ENCODE results near the gene SAMD4A. TPM values are rescaled to one million over a fixed set of nuclear protein-coding genes. Genes with fewer than 3 reads are reported as not detected.
"Not testable (repeated sequence)": the region's sequence is repeated elsewhere in the genome, so short reads cannot be mapped to it uniquely, and the experiment has no call there.

Gene SAMD4A
- total RNA-seq, 1 experiment from 2014 or later, result 2.9 TPM

DNA sequence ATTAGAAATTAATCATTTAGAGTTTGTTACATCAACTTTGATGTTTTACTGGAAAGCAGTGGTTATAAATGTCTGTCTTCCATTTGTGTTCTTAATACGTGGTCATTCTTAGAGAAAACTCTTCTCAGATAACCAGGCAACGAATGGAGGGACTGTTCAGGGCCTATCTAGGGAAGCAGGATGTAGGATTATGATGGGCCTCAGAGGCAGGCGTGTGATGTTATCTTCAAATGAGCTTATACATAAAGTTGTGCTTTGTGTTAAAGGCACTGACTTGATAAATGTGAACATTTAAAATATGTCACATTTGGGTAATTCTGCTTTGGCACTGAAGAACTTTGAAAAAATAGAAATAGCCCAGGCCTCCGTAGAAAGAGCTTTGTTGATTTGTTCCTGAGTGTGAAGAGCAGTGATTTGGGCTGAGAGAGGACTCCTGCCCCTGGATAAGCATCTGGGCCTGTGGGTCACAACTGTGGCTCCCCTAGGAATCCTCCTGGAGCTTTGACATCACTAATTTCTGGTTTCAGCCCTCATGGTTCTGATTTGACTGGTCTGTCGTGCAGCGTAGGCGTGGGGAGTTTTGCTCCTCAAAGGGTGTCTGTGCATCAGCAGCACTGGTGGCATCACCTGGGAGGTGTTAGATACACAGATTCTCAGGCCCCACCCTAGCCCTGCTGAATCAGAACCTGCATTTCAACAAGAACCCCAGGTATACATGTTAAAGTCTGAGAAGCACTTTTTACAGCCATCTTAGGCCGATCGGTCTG lies 55.4 kb downstream of the SAMD4A start:
- in situ Hi-C loops (cut with HindIII; ENCODE audit: low pct_unique_long_range_greater_than_20kb, low sequenced_read_pairs), result no loop called here
- DNase-seq (ENCODE audit: low read depth), result no peak

DNA sequence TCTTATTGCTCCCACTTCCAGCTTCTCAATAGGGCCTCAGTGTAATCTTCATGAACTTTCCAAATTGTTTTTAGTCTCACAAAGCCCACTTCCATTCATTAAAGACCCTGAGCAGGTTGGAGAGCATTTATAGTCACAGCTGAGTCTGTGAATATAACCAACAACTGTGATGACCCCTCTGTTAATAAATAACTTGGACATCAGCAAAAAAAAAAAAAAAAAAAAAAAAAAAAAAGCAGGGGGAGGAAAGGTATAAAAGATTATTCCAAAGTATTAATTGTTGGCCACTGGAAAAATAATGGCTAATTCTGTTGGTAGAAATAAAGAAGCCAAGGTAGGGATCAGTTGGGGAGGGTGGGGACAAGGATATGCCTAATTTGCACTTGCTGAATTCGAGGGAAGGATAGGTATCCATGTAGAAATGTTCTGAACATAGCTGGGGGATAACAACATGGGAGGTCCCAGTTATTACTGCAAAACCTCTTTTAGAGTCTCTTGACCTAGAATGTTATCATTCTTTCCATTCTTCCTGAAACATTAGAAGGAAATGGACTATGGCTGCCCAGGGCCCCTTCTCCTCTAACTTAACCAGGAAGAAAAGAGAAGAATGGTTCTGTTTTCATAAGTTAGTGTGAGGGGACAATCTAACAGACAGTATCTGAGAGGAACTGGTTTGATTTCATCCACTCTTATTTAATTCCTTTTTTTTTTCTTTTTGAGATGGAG lies 56.5 kb downstream of the SAMD4A start:
- in situ Hi-C loops (cut with HindIII; ENCODE audit: low pct_unique_long_range_greater_than_20kb, low sequenced_read_pairs), result no loop called here
- DNase-seq (ENCODE audit: low read depth), result no peak

DNA sequence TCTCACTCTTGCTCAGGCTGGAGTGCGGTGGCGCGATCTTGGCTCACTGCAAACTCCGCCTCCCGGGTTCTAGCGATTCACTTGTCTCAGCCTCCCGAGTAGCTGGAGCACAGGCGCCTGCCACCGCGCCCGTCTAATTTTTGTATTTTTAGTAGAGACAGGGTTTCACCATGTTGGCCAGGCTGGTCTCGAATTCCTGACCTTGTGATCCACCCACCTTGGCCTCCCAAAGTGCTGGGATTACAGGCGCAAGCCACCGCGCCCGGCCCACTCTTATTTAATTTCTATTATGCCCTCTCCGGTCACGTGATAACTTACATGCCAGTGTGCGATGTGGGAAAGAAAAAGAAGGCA lies 57.1 kb downstream of the SAMD4A start:
- in situ Hi-C loops (cut with HindIII; ENCODE audit: low pct_unique_long_range_greater_than_20kb, low sequenced_read_pairs), result not testable (repeated sequence)

DNA sequence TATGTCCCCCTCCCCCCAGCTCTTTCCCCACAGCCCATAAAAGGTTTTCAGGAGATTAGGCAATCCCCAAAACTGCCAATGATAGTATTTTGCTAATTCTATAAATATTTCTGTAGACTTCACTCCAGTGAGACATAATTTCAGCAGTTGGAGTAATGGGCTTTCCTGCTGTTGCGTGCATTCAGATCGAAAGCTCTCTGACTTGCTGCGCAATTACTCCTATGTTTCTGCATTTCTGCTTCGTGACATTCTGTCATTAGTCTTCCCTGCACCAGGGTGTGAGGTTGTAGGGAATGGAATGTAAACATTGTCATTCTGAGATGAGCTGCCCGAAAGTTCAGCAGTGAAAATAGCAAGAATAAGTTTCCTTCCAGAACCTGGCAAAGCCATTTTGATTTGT lies 58.2 kb downstream of the SAMD4A start:
- in situ Hi-C loops (cut with HindIII; ENCODE audit: low pct_unique_long_range_greater_than_20kb, low sequenced_read_pairs), result no loop called here
- DNase-seq (ENCODE audit: low read depth), result no peak

More for the DNA sequence above, 57.1 kb downstream of the SAMD4A start:
- DNase-seq (ENCODE audit: low read depth), result not testable (repeated sequence)

DNA sequence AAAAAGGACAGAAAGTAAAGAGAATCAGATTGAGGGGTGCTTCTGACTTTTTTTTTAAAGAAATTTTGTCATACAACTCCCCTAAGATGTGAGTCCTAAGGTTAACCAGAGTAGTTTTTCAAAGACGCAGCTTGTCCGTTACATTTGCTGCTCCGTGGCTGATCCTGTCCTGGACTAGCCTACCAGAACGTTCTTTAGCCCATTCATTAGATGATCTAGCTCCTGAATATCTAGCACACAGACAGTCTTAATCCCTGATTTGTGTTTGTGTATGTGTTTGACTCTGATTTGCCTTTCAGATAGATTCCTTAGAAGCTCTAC lies 60.3 kb downstream of the SAMD4A start:
- no peak for DNase-seq (ENCODE audit: low read depth)
- in situ Hi-C loops (cut with HindIII; ENCODE audit: low pct_unique_long_range_greater_than_20kb, low sequenced_read_pairs), result no loop called here

DNA sequence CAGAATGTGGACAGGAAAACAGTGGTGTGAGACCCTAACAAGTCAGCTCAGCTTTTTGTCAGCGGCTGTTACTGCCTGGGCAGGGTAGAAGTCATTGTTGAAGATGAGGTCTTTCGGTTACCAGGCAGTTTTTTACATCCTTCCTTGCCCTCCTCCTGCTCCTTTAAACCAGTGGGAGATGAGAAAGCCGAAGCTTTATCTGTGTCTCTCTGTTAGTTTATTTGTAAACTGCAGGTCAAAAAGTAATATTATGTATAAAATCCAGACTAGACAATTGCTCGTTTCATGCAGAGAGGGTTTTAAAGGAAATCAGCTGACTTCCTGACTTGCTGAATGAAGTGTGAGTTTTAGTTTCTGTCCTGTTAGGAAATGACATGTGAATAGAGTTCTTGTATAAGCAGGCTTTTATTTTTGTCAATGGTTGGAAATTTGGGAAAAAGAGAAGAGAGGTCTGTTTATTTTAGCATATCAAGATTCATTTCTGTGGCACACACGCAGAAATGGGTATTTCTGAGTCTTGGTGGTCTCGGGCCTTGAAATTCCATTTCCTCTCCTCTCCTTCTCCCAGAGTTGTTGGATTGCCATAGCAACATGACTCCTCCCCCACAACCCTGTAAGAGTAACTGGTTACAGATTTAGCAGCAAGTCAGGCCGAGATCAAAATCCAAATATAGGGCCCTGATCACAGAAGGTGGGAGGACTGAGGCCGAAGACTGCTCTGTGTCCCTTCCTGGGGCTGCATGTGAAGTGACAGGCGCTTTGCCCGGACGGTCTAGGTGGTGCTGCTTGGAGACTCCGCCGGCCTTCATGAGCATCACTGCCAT lies 60.8 kb downstream of the SAMD4A start:
- in situ Hi-C loops (cut with HindIII; ENCODE audit: low pct_unique_long_range_greater_than_20kb, low sequenced_read_pairs), result no loop called here
- no peak for DNase-seq (ENCODE audit: low read depth)

DNA sequence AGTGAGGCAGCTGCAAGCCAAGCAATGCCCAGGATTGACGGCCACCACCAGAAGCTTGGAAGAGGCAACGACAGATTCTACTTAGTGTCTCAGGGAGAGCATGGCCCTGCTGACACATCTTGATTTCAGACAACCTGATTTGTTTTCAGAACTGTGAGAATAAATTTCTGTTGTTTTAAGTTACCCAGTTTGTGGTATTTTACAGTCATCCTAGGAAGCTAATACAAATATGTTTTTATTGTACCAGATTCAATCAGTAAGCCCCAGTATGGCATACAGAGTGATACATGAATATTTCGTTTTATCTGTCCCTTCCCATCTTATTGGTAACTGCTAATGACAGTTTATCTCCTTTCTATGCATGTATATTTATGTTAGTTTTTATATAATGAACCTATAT lies 62.3 kb downstream of the SAMD4A start:
- no peak for DNase-seq (ENCODE audit: low read depth)
- in situ Hi-C loops (cut with HindIII; ENCODE audit: low pct_unique_long_range_greater_than_20kb, low sequenced_read_pairs), result no loop called here

DNA sequence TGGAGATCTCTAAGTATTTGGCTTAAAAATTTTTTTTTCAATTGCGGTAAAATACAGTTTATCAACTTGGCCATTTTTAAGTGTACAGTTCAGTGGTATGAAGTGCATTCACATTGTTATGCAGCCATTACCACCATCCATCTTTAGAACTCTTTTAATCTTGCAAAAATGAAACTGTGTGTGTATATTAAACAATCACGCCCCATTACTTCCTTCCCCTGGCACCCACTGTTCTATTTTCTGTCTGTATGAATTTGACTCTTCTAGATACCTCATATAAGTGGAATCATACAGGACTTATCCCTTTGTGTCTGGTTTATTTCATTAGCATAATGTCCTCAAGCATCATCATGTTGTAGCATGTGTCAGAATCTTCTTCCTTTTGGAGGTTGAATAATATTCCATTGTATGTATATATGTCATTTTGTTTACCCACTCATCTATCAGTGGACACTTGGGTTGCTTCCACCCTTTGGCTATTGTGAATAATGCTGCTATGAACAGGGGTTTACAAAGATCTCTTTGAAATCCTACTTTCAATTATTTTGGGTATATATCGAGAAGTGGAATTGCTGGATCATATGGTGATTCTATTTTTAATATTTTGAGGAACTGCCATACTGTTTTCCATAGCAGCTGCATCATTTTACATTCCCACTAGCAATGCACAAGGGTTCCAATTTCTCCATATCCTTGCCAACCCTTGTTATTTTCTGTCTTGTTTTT lies 62.9 kb downstream of the SAMD4A start:
- DNase-seq (ENCODE audit: low read depth), result no peak
- in situ Hi-C loops (cut with HindIII; ENCODE audit: low pct_unique_long_range_greater_than_20kb, low sequenced_read_pairs), result no loop called here

DNA sequence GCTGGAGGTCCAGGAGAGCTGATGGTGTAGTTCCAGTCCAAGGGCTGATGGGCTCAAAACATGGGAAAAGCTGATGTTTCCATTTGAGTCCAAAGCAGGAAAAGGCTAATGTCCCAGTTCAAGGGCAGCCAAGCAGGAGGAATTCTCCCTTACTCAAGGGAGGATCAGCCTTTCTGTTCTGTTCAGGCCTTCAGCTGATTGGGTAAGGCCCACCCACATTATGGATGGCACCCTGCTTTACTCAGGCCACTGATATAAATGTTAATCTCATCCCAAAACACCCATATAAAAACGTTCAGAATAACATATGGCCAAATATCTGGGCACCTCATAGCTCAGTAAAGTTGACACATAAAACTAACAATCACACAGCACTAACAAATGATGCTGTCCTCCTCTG lies 64.1 kb downstream of the SAMD4A start:
- in situ Hi-C loops (cut with HindIII; ENCODE audit: low pct_unique_long_range_greater_than_20kb, low sequenced_read_pairs), result no loop called here
- no peak for DNase-seq (ENCODE audit: low read depth)

DNA sequence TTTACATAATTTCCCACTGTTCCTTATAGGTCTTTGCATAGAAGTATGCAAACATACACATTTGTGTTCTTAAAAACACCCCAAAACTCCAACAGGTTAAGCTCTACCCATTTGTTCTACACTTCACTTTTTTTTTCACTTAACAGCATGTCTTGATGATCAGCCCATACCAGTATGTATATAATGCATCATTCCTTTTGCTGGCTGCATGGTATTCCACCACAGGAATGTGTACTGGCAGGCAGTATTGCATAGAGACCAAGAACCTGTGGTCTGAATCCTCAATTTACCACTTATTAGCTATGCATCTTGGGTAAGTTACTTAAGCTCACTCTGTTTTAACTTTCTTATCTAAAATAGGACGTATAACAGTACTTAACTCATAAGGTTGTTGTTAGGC lies 65.5 kb downstream of the SAMD4A start:
- in situ Hi-C loops (cut with HindIII; ENCODE audit: low pct_unique_long_range_greater_than_20kb, low sequenced_read_pairs), result no loop called here
- no peak for DNase-seq (ENCODE audit: low read depth)

DNA sequence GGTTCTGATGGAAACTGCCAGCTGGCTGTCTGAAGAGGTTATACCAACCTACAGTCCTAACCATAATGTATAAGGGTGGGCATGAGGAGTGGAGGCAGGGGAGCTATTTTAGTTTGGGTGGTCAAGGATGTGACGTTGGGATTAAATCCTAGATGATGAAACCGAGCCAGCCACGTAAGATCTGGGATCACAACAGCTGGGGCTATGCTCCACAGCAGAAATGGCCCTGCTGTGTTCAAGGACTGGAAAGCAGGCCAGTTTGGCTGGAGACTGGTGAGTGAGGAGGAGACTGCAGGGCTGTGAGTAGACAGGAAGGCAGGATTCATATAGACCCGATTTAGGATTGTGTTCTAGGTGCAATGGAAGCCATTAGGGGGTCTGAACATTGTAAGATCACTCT lies 66.1 kb downstream of the SAMD4A start:
- in situ Hi-C loops (cut with HindIII; ENCODE audit: low pct_unique_long_range_greater_than_20kb, low sequenced_read_pairs), result no loop called here
- no peak for DNase-seq (ENCODE audit: low read depth)

DNA sequence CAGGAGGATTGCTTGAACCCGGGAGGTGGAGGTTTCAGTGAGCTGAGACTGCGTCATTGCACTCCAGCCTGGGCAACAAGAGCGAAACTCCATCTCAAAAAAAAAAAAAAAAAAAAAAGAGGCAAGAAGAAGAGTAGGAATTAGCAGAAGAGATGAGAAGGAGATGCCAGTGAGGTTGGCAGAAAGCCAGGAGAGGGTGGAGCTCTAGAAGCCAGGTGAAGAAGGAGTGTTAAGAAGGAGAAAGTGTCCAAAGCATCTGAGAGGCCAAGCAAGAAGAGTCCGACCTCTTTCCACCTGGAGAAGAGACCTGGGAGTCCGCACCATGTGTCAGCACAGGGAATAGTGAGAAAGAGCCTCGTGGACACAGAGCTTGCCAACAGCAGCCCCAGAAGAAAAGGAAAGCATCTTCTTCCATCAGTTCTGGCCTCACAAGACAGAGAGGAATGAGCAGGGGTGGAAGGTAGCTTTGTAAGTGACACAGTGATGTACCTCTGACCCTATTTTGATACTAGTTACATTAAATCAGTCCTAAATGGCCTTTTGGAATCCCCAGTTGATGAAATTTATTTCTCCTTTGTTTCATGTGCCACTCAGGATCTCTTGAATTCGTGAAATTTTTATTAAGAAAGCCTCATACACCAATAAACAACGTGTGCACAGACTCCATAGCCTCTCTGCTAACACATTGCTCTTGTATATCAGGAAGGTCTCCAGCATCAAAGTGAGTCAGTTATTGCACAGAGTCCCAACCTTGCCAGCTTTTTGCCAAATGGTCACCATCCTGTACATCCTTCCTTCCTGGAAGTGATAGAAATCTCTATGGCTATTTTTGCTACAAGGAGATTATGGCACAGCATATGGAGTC lies 70.6 kb downstream of the SAMD4A start:
- in situ Hi-C loops (cut with HindIII; ENCODE audit: low pct_unique_long_range_greater_than_20kb, low sequenced_read_pairs), result no loop called here
- no peak for DNase-seq (ENCODE audit: low read depth)

DNA sequence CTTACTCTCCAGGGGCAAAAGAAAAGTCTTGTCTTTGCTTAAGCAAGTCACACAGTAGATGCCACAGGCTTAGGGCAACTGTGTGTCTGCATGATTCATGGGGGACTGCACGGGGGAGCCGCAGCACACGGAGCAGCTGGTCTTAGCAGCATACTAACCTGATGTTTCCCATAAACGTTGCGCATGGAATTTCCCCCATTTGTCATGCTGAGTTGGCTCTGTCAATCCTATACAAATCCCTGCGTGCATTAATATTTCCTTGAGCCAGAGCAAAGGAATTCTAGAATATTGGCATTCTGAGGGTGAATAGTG lies 71.2 kb downstream of the SAMD4A start:
- no peak for DNase-seq (ENCODE audit: low read depth)
- in situ Hi-C loops (cut with HindIII; ENCODE audit: low pct_unique_long_range_greater_than_20kb, low sequenced_read_pairs), result no loop called here

DNA sequence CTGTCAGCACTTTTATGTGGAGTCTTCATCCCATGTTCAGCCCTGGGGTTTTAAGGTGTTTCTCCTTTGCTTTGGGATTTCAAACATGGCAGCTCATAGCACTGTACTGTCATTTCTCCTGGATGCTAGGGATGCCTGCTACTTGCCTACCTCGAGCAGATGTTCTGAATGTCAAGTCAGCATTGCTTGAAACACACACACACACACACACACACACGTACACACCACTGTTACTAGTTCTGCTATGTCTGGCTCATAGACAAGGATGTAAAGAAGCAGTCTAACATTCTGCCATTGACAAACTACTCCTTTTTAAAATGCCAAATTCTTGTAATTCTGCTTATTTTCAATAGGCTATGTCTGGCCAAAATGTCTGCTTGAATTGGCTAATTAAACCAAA lies 72.7 kb downstream of the SAMD4A start:
- no peak for DNase-seq (ENCODE audit: low read depth)
- in situ Hi-C loops (cut with HindIII; ENCODE audit: low pct_unique_long_range_greater_than_20kb, low sequenced_read_pairs), result no loop called here

DNA sequence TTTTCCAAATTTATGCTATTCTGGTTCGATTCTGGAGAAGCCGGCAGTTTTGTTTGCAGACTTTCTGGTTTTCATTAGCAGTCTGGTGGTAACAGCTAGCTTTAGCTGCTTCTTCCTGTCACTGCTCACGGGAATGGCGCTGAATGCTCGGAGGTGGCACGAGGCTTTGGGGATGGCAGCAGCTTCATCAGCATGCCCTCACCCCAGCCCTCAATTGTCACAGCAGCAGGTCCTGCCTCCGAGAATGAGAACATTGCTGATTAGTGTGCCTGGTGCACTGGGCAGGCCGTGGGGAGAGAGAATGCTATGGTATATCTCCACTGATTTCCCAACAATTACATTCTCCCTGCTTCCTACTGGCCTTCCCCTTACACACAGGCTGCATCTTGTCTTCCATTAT lies 73.6 kb downstream of the SAMD4A start:
- in situ Hi-C loops (cut with HindIII; ENCODE audit: low pct_unique_long_range_greater_than_20kb, low sequenced_read_pairs), result no loop called here
- DNase-seq (ENCODE audit: low read depth), result no peak

DNA sequence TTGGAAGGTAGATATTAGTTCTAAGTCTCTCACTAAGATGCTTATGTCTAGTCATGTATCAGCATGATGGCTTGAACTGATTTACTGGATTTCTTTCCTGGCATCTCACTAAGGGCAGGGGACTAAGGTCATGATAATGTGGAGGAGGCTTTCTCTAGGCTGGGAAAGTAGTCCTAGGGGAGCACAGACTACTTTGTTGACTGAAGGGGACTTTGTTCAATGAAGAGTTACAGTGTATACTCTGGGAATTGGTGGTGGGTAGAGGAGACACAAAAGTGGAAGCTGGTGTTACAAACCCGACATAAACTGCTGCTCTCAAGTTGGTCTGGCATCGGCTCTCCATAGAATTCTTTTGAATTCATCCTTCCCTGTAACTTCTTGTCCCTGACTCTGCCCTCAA lies 75.2 kb downstream of the SAMD4A start:
- in situ Hi-C loops (cut with HindIII; ENCODE audit: low pct_unique_long_range_greater_than_20kb, low sequenced_read_pairs), result no loop called here
- DNase-seq (ENCODE audit: low read depth), result no peak

DNA sequence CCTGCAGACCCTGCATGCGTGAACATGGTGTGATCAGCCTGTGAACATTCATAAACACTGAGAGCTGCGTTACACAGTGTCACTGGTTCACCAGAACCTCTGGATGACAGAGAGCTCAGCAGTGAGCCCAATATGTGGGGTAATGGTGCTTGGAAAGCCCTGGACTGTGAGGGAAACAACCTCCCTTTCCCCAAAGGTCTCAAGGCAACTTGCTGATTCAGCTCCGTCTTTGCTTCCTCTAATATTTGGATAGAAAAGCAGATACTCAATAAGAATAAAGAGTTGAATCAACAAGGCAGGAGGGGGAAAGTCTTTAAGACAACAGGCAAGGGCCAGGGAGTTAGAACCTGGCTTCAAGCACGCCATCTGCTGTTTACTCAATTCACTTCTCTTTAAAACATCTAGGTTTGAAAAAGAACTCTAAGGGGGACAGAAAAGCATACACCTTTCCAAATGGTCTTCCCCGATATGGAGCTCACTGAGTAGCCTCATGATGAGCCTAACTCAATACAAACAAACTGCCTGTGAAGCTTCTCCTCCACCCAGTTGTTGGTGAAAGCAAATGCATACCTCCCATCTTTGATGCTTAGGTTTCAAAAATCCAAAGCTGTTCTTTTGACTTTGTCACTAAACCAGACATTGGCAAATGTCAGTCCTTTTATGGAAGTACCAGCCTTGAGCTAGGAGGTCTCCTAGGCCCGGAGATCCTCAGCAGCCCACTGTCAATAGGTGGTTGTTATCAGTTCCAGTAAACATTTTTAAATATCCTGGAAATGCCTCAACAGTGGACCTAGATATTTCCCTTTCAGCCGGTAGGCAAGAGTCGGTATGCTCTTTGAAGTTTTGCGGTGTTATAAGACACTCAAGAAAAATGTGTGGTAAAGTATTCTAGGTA lies 76.1 kb downstream of the SAMD4A start:
- in situ Hi-C loops (cut with HindIII; ENCODE audit: low pct_unique_long_range_greater_than_20kb, low sequenced_read_pairs), result no loop called here
- no peak for DNase-seq (ENCODE audit: low read depth)
